Endothelial cell (in vitro differentiated cells): Measurements from ENCODE around the gene RIMS1. TPM values are rescaled to one million over a fixed set of nuclear protein-coding genes. Genes with fewer than 3 reads are reported as not detected.

Experiments used
- DNase-seq: peaks from one replicate; pipeline ENCODE4 v3.0.0; 2021; ENCODE audit warnings: low spot score
- H3K27ac Mint-ChIP-seq: one replicate; pipeline ENCODE4 v1.8.0; 2021; ENCODE audit warnings: mixed read lengths, inconsistent platforms; ENCODE audit not compliant: unreplicated experiment
- H3K27me3 Mint-ChIP-seq: one replicate; pipeline ENCODE4 v1.8.0; 2021; ENCODE audit warnings: mild to moderate bottlenecking, moderate library complexity, mixed read lengths, inconsistent platforms; ENCODE audit not compliant: unreplicated experiment
- H3K36me3 Mint-ChIP-seq: one replicate; pipeline ENCODE4 v1.8.0; 2021; ENCODE audit warnings: mild to moderate bottlenecking, low read depth, mixed read lengths, inconsistent platforms; ENCODE audit not compliant: unreplicated experiment
- H3K4me1 Mint-ChIP-seq: one replicate; pipeline ENCODE4 v1.8.0; 2021; ENCODE audit warnings: mild to moderate bottlenecking, mixed read lengths, inconsistent platforms; ENCODE audit not compliant: unreplicated experiment
- H3K4me3 Mint-ChIP-seq: one replicate; pipeline ENCODE4 v1.8.0; 2021; ENCODE audit warnings: mild to moderate bottlenecking, mixed read lengths, inconsistent platforms; ENCODE audit not compliant: unreplicated experiment
- H3K9me3 Mint-ChIP-seq: one replicate; pipeline ENCODE4 v1.8.0; 2021; ENCODE audit warnings: mixed read lengths, inconsistent platforms; ENCODE audit not compliant: unreplicated experiment
- total RNA-seq: library from RNA; stranded (reverse); fragmentation: NEBNext Ultra II Directional; extraction: Animal tissue kit (Norgen Biotek cat#: 25700); gene quantifications from one replicate; pipeline ENCODE4 v1.2.1, GENCODE V29; 2021; ENCODE audit not compliant: unreplicated experiment
- TF ChIP-seq, protein P1 (sequence below): fragments of 200-600 bp; sonication (generic); IDR thresholded peaks from one replicate; pipeline ENCODE4 v1.5.0; 2021; ENCODE audit warnings: antibody characterized with exemption; ENCODE audit not compliant: unreplicated experiment

RIMS1 gene
- total RNA-seq, 1 donor from 2014 or later = 1.8 TPM

DNA sequence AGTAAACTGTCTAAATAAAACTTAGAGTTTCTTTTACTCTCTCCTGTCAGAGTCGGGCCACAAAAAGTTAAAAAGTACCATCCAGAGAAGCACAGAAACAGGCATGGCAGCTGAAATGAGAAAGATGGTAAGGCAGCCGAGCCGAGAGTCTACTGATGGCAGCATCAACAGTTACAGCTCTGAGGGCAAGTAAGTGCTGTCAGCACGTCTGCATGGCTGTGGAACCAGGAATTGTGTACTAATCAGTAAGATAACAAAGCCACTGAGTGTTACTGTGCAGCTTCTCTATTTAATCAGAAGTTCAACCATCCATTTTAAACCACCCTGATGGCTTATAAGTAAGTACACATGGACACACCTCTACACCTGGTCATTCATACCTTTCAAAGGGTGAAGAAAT is 504.2 kb downstream of the RIMS1 start:
- Mint-ChIP-seq H3K4me3 (no peak overlapping the region), H3K4me1 (no peaks in the 10 kb centered on the region), H3K36me3 (no peaks in the 10 kb centered on the region), H3K27me3 (no peaks in the 10 kb centered on the region), H3K27ac (no peak overlapping the region), H3K9me3 (no peaks in the 10 kb centered on the region)
- TF ChIP-seq, protein P1, sequence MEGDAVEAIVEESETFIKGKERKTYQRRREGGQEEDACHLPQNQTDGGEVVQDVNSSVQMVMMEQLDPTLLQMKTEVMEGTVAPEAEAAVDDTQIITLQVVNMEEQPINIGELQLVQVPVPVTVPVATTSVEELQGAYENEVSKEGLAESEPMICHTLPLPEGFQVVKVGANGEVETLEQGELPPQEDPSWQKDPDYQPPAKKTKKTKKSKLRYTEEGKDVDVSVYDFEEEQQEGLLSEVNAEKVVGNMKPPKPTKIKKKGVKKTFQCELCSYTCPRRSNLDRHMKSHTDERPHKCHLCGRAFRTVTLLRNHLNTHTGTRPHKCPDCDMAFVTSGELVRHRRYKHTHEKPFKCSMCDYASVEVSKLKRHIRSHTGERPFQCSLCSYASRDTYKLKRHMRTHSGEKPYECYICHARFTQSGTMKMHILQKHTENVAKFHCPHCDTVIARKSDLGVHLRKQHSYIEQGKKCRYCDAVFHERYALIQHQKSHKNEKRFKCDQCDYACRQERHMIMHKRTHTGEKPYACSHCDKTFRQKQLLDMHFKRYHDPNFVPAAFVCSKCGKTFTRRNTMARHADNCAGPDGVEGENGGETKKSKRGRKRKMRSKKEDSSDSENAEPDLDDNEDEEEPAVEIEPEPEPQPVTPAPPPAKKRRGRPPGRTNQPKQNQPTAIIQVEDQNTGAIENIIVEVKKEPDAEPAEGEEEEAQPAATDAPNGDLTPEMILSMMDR = no peak
- no peak for DNase-seq

GRCh38 chr6:72401865-72402264 is 515.5 kb downstream of the RIMS1 start:
- no peaks in the 10 kb centered on the region for H3K4me1 Mint-ChIP-seq
- no peak overlapping the region for H3K4me3 Mint-ChIP-seq
- H3K27me3 Mint-ChIP-seq = no peaks in the 10 kb centered on the region
- no peak for DNase-seq
- no peaks in the 10 kb centered on the region for H3K9me3 Mint-ChIP-seq
- H3K36me3 Mint-ChIP-seq = no peaks in the 10 kb centered on the region
- TF ChIP-seq, protein P1 = no peak
- H3K27ac Mint-ChIP-seq = no peak overlapping the region

GRCh38 chr6:72403413-72403812 is 517.1 kb downstream of the RIMS1 start:
- Mint-ChIP-seq H3K4me1 (no peaks in the 10 kb centered on the region), H3K36me3 (no peaks in the 10 kb centered on the region), H3K27me3 (no peaks in the 10 kb centered on the region), H3K27ac (no peak overlapping the region), H3K9me3 (no peaks in the 10 kb centered on the region), H3K4me3 (no peak overlapping the region)
- TF ChIP-seq, protein P1 = no peak
- no peak for DNase-seq

DNA sequence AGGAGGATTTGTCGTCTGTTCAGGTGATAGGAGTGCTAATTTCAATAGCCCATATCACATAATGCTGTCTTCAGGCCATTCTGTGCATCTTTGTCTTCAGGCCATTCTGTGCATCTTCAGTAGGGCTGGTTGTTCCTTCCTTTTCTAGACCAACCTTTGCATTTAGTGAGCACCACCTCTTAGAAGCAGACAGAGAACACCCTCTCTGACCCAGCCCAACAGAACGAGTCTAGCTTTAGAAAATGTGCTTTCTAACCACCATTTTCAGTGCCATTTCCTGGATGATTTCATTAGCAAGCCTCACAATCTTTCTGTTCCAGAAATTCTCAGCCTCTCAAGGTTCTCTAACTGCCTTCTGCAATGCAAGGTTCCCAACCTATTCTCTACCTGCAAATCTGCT is 520.2 kb downstream of the RIMS1 start:
- H3K4me3 Mint-ChIP-seq = no peak overlapping the region
- no peaks in the 10 kb centered on the region for H3K4me1 Mint-ChIP-seq
- H3K27me3 Mint-ChIP-seq = no peaks in the 10 kb centered on the region
- DNase-seq = no peak
- H3K36me3 Mint-ChIP-seq = no peaks in the 10 kb centered on the region
- no peak overlapping the region for H3K27ac Mint-ChIP-seq
- TF ChIP-seq, protein P1 = no peak
- H3K9me3 Mint-ChIP-seq = no peaks in the 10 kb centered on the region

- H3K36me3 Mint-ChIP-seq = no peaks in the 10 kb centered on the region
- H3K4me3 Mint-ChIP-seq = no peak overlapping the region
- no peaks in the 10 kb centered on the region for H3K4me1 Mint-ChIP-seq
- no peaks in the 10 kb centered on the region for H3K9me3 Mint-ChIP-seq
- no peak overlapping the region for H3K27ac Mint-ChIP-seq
- TF ChIP-seq, protein P1 = no peak
- peaks cover 2% of the 10 kb centered on the region for H3K27me3 Mint-ChIP-seq
- no peak for DNase-seq
These were observed 524.4 kb downstream of the RIMS1 start for GRCh38 chr6:72410769-72411168.
